ENCODE measurements around the gene SLAMF8.

The SLAMF8 gene

DNA sequence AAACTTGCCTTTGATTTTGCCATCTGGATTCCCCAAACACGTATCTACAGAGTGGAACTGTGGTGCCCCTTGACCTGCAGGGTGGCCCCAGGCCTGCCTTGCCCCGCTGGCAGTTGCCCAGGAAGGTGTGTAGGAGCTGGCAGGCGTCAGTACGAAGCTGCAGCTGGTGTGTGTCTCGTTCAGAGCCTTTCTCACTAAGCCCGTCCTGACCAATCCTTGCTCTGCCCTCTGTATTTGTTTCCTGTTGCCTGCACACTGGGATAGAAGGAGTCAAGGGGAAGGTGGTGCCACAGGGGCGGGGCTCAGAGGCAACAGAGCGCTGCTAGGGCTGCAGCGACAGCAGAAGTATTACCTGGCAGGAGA, 41.0 kb downstream of the SLAMF8 start:
- Histone ChIP-seq H3K4me2 (ENCODE audit: low read length) (peak overlapping the region; percentile 9), H3K9me3 (ENCODE audit: control insufficient read depth, low read length) (no peaks in the 10 kb centered on the region), H3K4me1 (peaks cover 18% of the 10 kb centered on the region), H3K27me3 (ENCODE audit: control insufficient read depth, insufficient read depth, low read length) (no peaks in the 10 kb centered on the region), H3K27ac (peak overlapping the region; percentile 24), H3K36me3 (ENCODE audit: control insufficient read depth, insufficient read depth, low read length) (no peaks in the 10 kb centered on the region), H3K9ac (no peak overlapping the region), H3K79me2 (no peaks in the 10 kb centered on the region), H3K4me3 (ENCODE audit: low read depth, low read length) (no peak overlapping the region), H2AFZ (no peak overlapping the region)
- TF ChIP-seq, protein P1, sequence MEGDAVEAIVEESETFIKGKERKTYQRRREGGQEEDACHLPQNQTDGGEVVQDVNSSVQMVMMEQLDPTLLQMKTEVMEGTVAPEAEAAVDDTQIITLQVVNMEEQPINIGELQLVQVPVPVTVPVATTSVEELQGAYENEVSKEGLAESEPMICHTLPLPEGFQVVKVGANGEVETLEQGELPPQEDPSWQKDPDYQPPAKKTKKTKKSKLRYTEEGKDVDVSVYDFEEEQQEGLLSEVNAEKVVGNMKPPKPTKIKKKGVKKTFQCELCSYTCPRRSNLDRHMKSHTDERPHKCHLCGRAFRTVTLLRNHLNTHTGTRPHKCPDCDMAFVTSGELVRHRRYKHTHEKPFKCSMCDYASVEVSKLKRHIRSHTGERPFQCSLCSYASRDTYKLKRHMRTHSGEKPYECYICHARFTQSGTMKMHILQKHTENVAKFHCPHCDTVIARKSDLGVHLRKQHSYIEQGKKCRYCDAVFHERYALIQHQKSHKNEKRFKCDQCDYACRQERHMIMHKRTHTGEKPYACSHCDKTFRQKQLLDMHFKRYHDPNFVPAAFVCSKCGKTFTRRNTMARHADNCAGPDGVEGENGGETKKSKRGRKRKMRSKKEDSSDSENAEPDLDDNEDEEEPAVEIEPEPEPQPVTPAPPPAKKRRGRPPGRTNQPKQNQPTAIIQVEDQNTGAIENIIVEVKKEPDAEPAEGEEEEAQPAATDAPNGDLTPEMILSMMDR (IDR thresholded peaks at IDR 0.05): no peak

DNA sequence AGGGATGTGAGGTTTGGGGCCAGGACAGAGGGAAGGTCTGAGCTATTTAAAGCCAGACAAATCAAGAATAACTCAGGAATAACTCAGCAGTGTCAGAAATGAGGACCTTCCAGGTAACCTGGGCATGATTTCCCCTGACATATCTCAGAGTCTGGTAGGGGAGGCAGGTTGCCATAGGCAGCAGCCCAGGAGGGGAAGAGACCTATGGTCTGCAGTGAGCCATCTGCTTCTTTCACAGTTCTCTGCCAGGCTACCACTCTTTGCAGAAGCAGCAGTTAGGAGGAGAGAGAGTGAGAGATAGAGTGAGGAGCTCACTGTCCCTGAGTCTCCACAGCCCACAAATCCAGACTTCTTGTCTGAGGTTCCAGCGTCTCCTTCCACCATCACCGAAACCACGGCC, 42.1 kb downstream of the SLAMF8 start:
- Histone ChIP-seq H3K27me3 (ENCODE audit: control insufficient read depth, insufficient read depth, low read length) (no peaks in the 10 kb centered on the region), H2AFZ (no peak overlapping the region), H3K9ac (no peak overlapping the region), H3K36me3 (ENCODE audit: control insufficient read depth, insufficient read depth, low read length) (no peaks in the 10 kb centered on the region), H3K79me2 (no peaks in the 10 kb centered on the region), H3K4me3 (ENCODE audit: low read depth, low read length) (no peak overlapping the region), H3K27ac (no peak overlapping the region), H3K9me3 (ENCODE audit: control insufficient read depth, low read length) (no peaks in the 10 kb centered on the region), H3K4me2 (ENCODE audit: low read length) (no peak overlapping the region), H3K4me1 (peaks cover 18% of the 10 kb centered on the region)
- TF ChIP-seq, protein P1 (IDR thresholded peaks at IDR 0.05): no peak

DNA sequence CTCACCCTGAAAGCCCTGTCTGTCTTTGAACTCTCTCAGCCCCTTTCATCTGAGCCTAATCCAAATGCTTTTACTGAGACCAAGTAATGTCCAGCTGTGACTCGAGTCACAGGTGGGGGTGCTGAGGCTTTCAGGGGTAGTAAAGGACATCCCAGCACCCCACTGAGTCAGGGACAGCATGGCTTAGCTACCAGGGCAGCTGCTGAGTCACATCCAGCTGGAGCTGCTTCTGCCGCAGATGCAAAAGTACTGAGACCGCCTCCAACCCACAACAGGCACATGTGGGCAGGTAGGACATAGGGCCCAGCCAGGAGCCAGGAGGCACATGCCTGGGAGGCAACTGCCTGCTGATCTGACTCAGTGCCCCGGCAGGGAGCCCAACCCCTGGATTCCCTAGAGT, 42.5 kb downstream of the SLAMF8 start:
- Histone ChIP-seq H3K27ac (no peak overlapping the region), H3K4me1 (peaks cover 18% of the 10 kb centered on the region), H3K36me3 (ENCODE audit: control insufficient read depth, insufficient read depth, low read length) (no peaks in the 10 kb centered on the region), H2AFZ (no peak overlapping the region), H3K4me3 (ENCODE audit: low read depth, low read length) (no peak overlapping the region), H3K27me3 (ENCODE audit: control insufficient read depth, insufficient read depth, low read length) (no peaks in the 10 kb centered on the region), H3K9me3 (ENCODE audit: control insufficient read depth, low read length) (no peaks in the 10 kb centered on the region), H3K79me2 (no peaks in the 10 kb centered on the region), H3K9ac (no peak overlapping the region), H3K4me2 (ENCODE audit: low read length) (no peak overlapping the region)
- TF ChIP-seq, protein P1 (IDR thresholded peaks at IDR 0.05): no peak

DNA sequence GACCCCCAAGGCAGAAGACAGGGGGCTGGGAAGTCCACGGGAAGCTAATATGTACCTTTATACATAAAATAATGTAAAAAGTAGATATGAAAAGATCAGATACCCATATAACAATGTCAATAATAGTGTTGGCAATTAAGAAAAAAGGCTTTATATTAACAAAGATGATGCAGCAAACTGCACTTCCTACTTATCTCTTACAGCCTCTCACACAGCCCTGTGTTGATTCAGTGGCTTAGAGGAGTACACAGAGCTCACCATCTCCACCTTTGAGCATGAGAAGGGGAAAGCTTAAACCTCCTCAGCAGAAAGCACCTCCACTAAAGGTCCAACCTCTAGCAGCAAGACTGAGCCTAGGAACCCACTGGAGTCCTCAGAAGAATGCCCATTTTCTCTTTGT, 42.9 kb downstream of the SLAMF8 start:
- Histone ChIP-seq H3K36me3 (ENCODE audit: control insufficient read depth, insufficient read depth, low read length) (no peaks in the 10 kb centered on the region), H3K27ac (no peak overlapping the region), H3K4me1 (peaks cover 18% of the 10 kb centered on the region), H3K79me2 (no peaks in the 10 kb centered on the region), H3K4me3 (ENCODE audit: low read depth, low read length) (no peak overlapping the region), H3K27me3 (ENCODE audit: control insufficient read depth, insufficient read depth, low read length) (no peaks in the 10 kb centered on the region), H2AFZ (no peak overlapping the region), H3K4me2 (ENCODE audit: low read length) (no peak overlapping the region), H3K9me3 (ENCODE audit: control insufficient read depth, low read length) (no peaks in the 10 kb centered on the region), H3K9ac (no peak overlapping the region)
- TF ChIP-seq, protein P1 (IDR thresholded peaks at IDR 0.05): no peak

DNA sequence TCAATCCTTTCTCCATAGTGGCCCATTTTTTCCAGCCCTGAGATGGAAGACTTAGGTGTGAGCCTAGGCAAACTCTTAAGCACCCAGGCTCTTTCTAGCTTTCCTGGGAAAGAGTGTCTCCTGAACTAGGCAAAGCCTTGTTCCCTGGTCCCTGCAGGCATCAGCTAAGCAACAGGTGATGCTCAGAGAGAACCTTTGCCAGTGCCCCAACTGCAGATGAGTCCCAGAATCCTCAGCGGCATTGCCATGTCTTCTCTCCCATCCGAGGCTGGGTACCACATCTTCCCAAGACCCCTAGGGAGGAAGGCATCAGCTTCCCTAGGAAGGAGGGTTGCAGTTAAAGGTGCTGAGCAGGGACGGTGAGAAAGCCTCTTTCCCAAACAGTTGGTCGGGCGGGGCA, 44.0 kb downstream of the SLAMF8 start:
- TF ChIP-seq, protein P1 (IDR thresholded peaks at IDR 0.05): no peak
- Histone ChIP-seq H3K9me3 (ENCODE audit: control insufficient read depth, low read length) (no peaks in the 10 kb centered on the region), H3K4me3 (ENCODE audit: low read depth, low read length) (no peak overlapping the region), H3K27ac (no peak overlapping the region), H3K9ac (no peak overlapping the region), H3K36me3 (ENCODE audit: control insufficient read depth, insufficient read depth, low read length) (no peaks in the 10 kb centered on the region), H3K79me2 (no peaks in the 10 kb centered on the region), H3K4me1 (peaks cover 18% of the 10 kb centered on the region), H3K4me2 (ENCODE audit: low read length) (no peak overlapping the region), H2AFZ (no peak overlapping the region), H3K27me3 (ENCODE audit: control insufficient read depth, insufficient read depth, low read length) (no peaks in the 10 kb centered on the region)

All from parathyroid adenoma (tissue), 2 donors.